ENCODE data around the gene ONECUT2. TPM values are rescaled to one million over a fixed set of nuclear protein-coding genes. Genes with fewer than 3 reads are reported as not detected.
A peak's percentile ranks its signal among the peaks of the same experiment; 100 is the strongest.
"Not testable (repeated sequence)": the region's sequence is repeated elsewhere in the genome, so short reads cannot be mapped to it uniquely, and the experiment has no call there.

Gene ONECUT2
- 1 to 10 TPM in 1 of 9 donors, under 1 TPM in 7, not detected in 1; 0.14 to 4.6 (median 0.27) TPM for total RNA-seq
- under 1 TPM; 0.07 to 0.59 (median 0.08) TPM for polyA plus RNA-seq
- long read RNA-seq, donor 1, result 0 reads
- long read RNA-seq, donor 2, result 0 reads
- long read RNA-seq, donor 3, result 0 reads
- long read RNA-seq, donor 4, result 0 reads
- long read RNA-seq, donor 5, result 0 reads
- long read RNA-seq, donor 6, result 0 reads
- long read RNA-seq, donor 7, result 0 reads
- long read RNA-seq, donor 8, result 0 reads
- long read RNA-seq, donor 9, result 0 reads
- long read RNA-seq, donor 10, result 0 reads

DNA sequence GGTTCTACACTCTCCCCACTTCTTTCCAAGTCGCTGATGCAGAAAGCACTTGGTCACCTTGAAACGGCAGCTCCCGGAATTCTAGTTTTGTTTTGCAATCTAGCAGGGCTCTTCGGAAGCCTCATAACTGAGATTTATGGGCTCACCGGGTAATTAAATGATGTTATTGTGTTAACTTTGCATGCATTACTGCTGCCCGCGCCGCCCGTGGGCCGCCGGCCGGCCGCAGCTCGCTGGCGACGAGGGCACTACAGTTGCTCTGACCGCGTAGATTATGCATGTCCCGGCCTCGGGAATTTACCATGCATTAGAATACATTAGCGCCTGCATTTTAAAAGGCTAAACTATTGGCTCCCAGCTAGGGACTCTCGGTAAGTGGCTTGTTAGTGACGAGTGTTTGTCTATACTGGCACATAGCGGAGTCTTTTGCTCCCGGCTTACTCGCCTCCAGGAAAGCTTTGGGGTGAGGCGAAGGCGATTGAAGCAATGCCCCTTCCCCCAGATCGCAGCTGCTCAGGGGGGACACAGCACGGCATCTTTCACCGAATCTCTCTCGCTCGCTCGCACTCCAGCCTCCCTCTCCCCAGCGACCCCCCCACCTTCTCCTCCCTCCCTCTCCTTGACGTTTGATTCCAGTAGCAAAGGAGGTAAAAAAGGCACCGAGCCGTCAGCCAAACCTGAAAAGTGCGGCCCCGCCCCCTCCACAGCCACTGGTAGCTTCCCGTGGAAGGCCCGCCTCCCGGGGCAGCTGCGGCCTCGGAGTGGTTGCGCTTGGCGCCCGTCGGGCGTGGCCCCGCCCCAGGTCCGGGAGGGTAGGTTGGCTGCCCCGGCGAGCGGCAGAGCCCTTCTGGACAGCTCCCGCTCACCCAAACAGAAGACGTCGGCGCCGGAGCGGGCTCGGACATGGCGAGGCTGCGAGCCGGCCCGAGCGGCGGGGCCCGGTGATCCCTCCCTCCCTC is at the start of gene ONECUT2:
Gene ONECUT2 (plus strand): TSS at position 839 of the 959 bp plus-strand sequence. CDS start 343 bp downstream, outside the sequence.
- H3K4me3 ChIP-seq, result peak within 1 kb of the TSS in 3 of 4 donors; percentile 11 to 66 (median 54)
- no peaks in the 10 kb centered on the region for H3K9me3 ChIP-seq (replicated peaks in 1 of 3)
- no peak within 1 kb of the TSS for H3K27ac ChIP-seq
- peaks cover 72% of the 10 kb centered on the region for H3K27me3 ChIP-seq
- H3K36me3 ChIP-seq (replicated peaks in 1 of 2), result no peaks in the 10 kb centered on the region
- TF ChIP-seq, protein P1, sequence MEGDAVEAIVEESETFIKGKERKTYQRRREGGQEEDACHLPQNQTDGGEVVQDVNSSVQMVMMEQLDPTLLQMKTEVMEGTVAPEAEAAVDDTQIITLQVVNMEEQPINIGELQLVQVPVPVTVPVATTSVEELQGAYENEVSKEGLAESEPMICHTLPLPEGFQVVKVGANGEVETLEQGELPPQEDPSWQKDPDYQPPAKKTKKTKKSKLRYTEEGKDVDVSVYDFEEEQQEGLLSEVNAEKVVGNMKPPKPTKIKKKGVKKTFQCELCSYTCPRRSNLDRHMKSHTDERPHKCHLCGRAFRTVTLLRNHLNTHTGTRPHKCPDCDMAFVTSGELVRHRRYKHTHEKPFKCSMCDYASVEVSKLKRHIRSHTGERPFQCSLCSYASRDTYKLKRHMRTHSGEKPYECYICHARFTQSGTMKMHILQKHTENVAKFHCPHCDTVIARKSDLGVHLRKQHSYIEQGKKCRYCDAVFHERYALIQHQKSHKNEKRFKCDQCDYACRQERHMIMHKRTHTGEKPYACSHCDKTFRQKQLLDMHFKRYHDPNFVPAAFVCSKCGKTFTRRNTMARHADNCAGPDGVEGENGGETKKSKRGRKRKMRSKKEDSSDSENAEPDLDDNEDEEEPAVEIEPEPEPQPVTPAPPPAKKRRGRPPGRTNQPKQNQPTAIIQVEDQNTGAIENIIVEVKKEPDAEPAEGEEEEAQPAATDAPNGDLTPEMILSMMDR (IDR thresholded peaks at IDR 0.05), result no peak
- peak in 1 of 2 donors; percentile 39 for TF ChIP-seq POLR2A (IDR thresholded peaks at IDR 0.05)
- 1% methylated on average over 22 to 69 of the region's 69 CpGs for WGBS, 4 donors
- H3K4me1 ChIP-seq (replicated peaks in 1 of 2), result peaks cover 21 to 26% of the 10 kb centered on the region in 2 donors
- intact Hi-C loops (cut with DNase I), result no loop called here
- peak; percentile 94 to 97 (median 96) for DNase-seq

DNA sequence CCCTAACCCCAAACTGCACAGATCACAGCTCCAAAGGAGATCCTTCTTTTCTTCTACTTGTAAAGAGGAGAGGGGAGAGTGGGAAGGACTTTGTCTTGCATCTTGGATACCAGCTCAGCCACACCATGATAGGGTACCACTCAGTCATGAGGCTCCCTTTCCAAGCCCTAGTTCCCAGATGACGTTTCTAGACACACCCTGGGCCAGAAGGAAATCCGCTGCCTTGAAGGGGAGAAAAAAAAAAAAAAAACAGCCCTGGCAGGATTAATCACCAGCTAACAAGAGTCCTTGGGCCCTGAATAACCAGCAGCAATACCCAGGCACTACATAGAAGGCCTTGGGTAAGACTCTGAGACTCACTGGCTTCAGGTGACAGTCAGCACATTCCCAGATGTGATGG is 45.9 kb upstream of the ONECUT2 start:
- intact Hi-C loops (cut with DNase I), result no loop called here
- WGBS, 4 donors, result 20 to 45% (median 38%) methylated on average over 2 of the region's 2 CpGs

DNA sequence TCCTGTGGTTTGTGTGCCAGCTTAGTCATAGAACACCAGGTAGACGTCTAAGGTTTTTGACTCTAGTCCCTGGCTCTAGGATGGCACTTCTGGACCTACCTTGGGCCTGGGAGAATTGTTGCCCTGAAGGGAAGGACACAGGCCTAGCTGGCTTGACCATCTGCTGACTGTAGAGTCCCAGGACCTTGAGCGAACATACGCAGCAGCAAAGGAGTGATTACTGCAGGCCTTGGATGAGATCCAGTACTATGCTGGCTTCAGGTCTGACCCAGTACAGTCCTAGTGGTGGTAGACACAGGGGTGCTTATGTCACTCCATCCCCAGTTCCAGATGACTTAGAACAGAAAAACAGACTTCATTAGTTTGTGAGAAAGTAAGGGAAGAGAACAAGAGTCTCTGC is 45.1 kb upstream of the ONECUT2 start:
- Histone ChIP-seq H3K4me1 (replicated peaks in 1 of 2) (no peaks in the 10 kb centered on the region), H3K27ac (no peak overlapping the region), H3K27me3 (no peaks in the 10 kb centered on the region), H3K36me3 (replicated peaks in 1 of 2) (no peaks in the 10 kb centered on the region), H3K4me3 (no peak overlapping the region), H3K9me3 (replicated peaks in 1 of 3) (no peaks in the 10 kb centered on the region)
- WGBS, 4 donors, result 29 to 67% (median 38%) methylated on average over 1 to 3 of the region's 3 CpGs
- intact Hi-C loops (cut with DNase I), result no loop called here
- DNase-seq, result no peak
- TF ChIP-seq POLR2A (IDR thresholded peaks at IDR 0.05), result no peak
- TF ChIP-seq, protein P1 (IDR thresholded peaks at IDR 0.05), result no peak

More for the DNA sequence above, 45.9 kb upstream of the ONECUT2 start:
- Histone ChIP-seq H3K27me3 (no peaks in the 10 kb centered on the region), H3K27ac (no peak overlapping the region), H3K36me3 (replicated peaks in 1 of 2) (no peaks in the 10 kb centered on the region), H3K9me3 (replicated peaks in 1 of 3) (no peaks in the 10 kb centered on the region), H3K4me3 (no peak overlapping the region), H3K4me1 (replicated peaks in 1 of 2) (no peaks in the 10 kb centered on the region)
- TF ChIP-seq, protein P1 (IDR thresholded peaks at IDR 0.05), result no peak
- no peak for TF ChIP-seq POLR2A (IDR thresholded peaks at IDR 0.05)
- no peak for DNase-seq

DNA sequence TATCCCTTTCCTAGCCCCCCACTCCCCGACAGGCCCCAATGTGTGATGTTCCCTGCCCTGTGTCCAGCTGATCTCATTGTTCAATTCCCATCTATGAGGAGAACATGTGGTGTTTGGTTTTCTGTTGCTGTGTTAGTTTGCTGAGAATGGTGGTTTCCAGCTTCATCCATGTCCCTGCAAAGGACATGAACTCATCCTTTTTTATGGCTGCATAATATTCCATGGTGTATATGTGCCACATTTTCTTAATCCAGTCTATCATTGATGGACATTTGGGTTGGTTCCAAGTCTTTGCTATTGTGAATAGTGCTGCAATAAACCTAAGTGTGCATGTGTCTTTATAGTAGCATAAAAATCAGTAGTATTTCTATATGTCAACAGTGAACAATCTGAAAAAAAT is 40.4 kb upstream of the ONECUT2 start:
- intact Hi-C loops (cut with DNase I); H3K4me3 ChIP-seq; DNase-seq; H3K27ac ChIP-seq; H3K27me3 ChIP-seq; H3K4me1 ChIP-seq (replicated peaks in 1 of 2); H3K36me3 ChIP-seq (replicated peaks in 1 of 2); H3K9me3 ChIP-seq (replicated peaks in 1 of 3): not testable (repeated sequence)
- 82 to 100% (median 86%) methylated on average over 1 of the region's 1 CpG for WGBS, 4 donors

DNA sequence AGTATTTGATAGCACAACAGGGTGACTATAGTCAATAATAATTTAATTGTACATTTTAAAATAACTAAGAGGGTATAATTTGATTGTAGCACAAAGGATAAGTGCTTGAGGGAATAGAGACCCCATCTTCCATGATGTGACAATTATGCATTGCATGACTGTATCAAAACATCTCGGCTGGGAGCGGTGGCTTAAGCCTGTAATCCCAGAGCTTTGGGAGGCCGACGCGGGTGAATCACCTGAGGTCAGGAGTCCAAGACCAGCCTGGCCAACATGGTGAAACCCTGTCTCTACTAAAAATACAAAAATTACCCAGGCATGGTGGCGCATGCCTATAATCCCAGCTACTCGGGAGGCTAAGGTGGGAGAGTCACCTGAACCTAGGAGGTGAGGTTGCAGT is 38.3 kb upstream of the ONECUT2 start:
- H3K27ac ChIP-seq; H3K27me3 ChIP-seq; H3K36me3 ChIP-seq (replicated peaks in 1 of 2); H3K9me3 ChIP-seq (replicated peaks in 1 of 3); H3K4me3 ChIP-seq; intact Hi-C loops (cut with DNase I); H3K4me1 ChIP-seq (replicated peaks in 1 of 2); DNase-seq: not testable (repeated sequence)
- 78 to 88% (median 86%) methylated on average over 7 of the region's 7 CpGs for WGBS, 4 donors
